ENCODE measurements around the gene ZSWIM1.

DNA sequence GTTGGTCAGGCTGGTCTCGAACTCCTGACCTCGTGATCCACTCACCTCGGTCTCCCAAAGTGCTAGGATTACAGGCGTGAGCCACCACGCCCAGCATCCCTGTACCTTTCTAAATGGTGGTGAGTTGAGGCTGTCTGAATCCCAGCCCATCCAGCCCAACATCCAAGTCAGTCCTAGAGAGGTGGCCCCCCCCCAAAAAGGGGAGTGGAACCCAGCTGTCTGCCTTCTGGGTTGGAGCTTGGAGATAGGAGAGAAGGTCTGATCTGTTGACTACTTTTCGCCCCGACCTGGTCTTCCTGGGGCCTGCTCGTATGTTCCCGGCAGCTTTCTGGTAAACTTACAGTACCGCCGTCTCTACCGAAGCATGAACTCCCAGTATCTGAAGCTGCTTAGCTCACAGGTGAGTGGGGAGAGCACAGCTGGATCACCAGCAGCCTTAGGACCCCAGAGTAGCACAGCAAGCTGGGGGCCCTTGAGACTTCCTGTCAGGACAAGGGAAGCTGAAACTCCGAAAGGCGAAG, 15.7 kb downstream of the ZSWIM1 start:
- TF ChIP-seq YY1 (IDR thresholded peaks at IDR 0.05; ENCODE audit: low read depth) (no peak), NFIC (IDR thresholded peaks at IDR 0.05) (no peak), FOXM1 (IDR thresholded peaks at IDR 0.05; ENCODE audit: borderline replicate concordance, low read depth) (no peak), TCF12 (IDR thresholded peaks at IDR 0.05; ENCODE audit: low read depth) (no peak), TAF1 (IDR thresholded peaks at IDR 0.05; ENCODE audit: low read depth) (no peak), EP300 (IDR thresholded peaks at IDR 0.05; ENCODE audit: borderline replicate concordance) (no peak), ZBTB7A (IDR thresholded peaks at IDR 0.05; ENCODE audit: low read depth) (no peak), RAD21 (IDR thresholded peaks at IDR 0.05; ENCODE audit: low read depth) (no peak), CEBPB (IDR thresholded peaks at IDR 0.05) (no peak), CREB1 (IDR thresholded peaks at IDR 0.05; ENCODE audit: low read depth) (no peak)
- TF ChIP-seq, protein P1, sequence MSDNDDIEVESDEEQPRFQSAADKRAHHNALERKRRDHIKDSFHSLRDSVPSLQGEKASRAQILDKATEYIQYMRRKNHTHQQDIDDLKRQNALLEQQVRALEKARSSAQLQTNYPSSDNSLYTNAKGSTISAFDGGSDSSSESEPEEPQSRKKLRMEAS (IDR thresholded peaks at IDR 0.05) = no peak
- TF ChIP-seq, protein P2, sequence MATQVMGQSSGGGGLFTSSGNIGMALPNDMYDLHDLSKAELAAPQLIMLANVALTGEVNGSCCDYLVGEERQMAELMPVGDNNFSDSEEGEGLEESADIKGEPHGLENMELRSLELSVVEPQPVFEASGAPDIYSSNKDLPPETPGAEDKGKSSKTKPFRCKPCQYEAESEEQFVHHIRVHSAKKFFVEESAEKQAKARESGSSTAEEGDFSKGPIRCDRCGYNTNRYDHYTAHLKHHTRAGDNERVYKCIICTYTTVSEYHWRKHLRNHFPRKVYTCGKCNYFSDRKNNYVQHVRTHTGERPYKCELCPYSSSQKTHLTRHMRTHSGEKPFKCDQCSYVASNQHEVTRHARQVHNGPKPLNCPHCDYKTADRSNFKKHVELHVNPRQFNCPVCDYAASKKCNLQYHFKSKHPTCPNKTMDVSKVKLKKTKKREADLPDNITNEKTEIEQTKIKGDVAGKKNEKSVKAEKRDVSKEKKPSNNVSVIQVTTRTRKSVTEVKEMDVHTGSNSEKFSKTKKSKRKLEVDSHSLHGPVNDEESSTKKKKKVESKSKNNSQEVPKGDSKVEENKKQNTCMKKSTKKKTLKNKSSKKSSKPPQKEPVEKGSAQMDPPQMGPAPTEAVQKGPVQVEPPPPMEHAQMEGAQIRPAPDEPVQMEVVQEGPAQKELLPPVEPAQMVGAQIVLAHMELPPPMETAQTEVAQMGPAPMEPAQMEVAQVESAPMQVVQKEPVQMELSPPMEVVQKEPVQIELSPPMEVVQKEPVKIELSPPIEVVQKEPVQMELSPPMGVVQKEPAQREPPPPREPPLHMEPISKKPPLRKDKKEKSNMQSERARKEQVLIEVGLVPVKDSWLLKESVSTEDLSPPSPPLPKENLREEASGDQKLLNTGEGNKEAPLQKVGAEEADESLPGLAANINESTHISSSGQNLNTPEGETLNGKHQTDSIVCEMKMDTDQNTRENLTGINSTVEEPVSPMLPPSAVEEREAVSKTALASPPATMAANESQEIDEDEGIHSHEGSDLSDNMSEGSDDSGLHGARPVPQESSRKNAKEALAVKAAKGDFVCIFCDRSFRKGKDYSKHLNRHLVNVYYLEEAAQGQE (IDR thresholded peaks at IDR 0.05; ENCODE audit: low read depth) = no peak
- TF ChIP-seq, protein P3, sequence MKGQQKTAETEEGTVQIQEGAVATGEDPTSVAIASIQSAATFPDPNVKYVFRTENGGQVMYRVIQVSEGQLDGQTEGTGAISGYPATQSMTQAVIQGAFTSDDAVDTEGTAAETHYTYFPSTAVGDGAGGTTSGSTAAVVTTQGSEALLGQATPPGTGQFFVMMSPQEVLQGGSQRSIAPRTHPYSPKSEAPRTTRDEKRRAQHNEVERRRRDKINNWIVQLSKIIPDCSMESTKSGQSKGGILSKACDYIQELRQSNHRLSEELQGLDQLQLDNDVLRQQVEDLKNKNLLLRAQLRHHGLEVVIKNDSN (IDR thresholded peaks at IDR 0.05) = no peak
